Astrocyte (in vitro differentiated cells and primary cell): ENCODE measurements around the gene PCAT6. TPM values are rescaled to one million over a fixed set of nuclear protein-coding genes. Genes with fewer than 3 reads are reported as not detected.

ENCODE experiments used
- DNase-seq: peaks from one replicate; pipeline ENCODE4 v3.0.0-alpha.2; 2010; ENCODE audit warnings: low read depth
- FAIRE-seq: peaks from 2 replicates; lab custom pipeline; 2011; peaks lifted over from hg19 to GRCh38; lab: Jason Lieb, UNC
- H2AFZ ChIP-seq: 2 replicates; pipeline ENCODE4 v1.6.0; 2012; ENCODE audit warnings: low read depth, low read length, inconsistent platforms
- H3K27ac ChIP-seq: 2 replicates; pipeline ENCODE4 v1.5.1; 2011; ENCODE audit warnings: low read depth, low read length, inconsistent platforms
- H3K27me3 ChIP-seq: 2 replicates; pipeline ENCODE4 v1.6.0; 2011; ENCODE audit warnings: low read length, inconsistent platforms; ENCODE audit not compliant: insufficient read depth
- H3K36me3 ChIP-seq: 2 replicates; pipeline ENCODE4 v1.5.1; 2011; ENCODE audit warnings: low read length, inconsistent platforms; ENCODE audit not compliant: insufficient read depth
- H3K4me1 ChIP-seq: 2 replicates; pipeline ENCODE4 v1.5.1; 2011; ENCODE audit warnings: low read length, inconsistent platforms; ENCODE audit not compliant: insufficient read depth
- H3K4me2 ChIP-seq: 2 replicates; pipeline ENCODE4 v1.6.0; 2012; ENCODE audit warnings: low read length, inconsistent platforms
- H3K4me3 ChIP-seq: 2 replicates; pipeline ENCODE4 v1.5.1; 2011; ENCODE audit warnings: low read depth, mild to moderate bottlenecking, low read length, inconsistent platforms; ENCODE audit not compliant: insufficient read depth
- H3K79me2 ChIP-seq: 2 replicates; pipeline ENCODE4 v1.6.0; 2012; ENCODE audit warnings: mild to moderate bottlenecking, low read length, inconsistent platforms; ENCODE audit not compliant: insufficient read depth
- H3K9ac ChIP-seq: 2 replicates; pipeline ENCODE4 v1.6.0; 2012; ENCODE audit warnings: mild to moderate bottlenecking, low read length, inconsistent platforms
- H3K9me3 ChIP-seq: 2 replicates; pipeline ENCODE4 v1.5.1; 2012; ENCODE audit warnings: low read depth, mild to moderate bottlenecking, low read length, inconsistent platforms; ENCODE audit not compliant: insufficient read depth
- H4K20me1 ChIP-seq: 2 replicates; pipeline ENCODE4 v1.6.0; 2012; ENCODE audit warnings: low read length, inconsistent platforms; ENCODE audit not compliant: insufficient read depth
- H3K27ac Mint-ChIP-seq: one replicate; pipeline ENCODE4 v1.8.0; 2021; ENCODE audit warnings: mild to moderate bottlenecking, mixed read lengths; ENCODE audit not compliant: unreplicated experiment
- H3K27me3 Mint-ChIP-seq: one replicate; pipeline ENCODE4 v1.8.0; 2021; ENCODE audit warnings: low read depth, mixed read lengths; ENCODE audit not compliant: unreplicated experiment
- H3K36me3 Mint-ChIP-seq: one replicate; pipeline ENCODE4 v1.8.0; 2021; ENCODE audit warnings: low read depth, mixed read lengths; ENCODE audit not compliant: unreplicated experiment
- H3K4me1 Mint-ChIP-seq: one replicate; pipeline ENCODE4 v1.8.0; 2021; ENCODE audit warnings: low read depth, mixed read lengths; ENCODE audit not compliant: unreplicated experiment
- H3K4me3 Mint-ChIP-seq: one replicate; pipeline ENCODE4 v1.8.0; 2021; ENCODE audit warnings: mild to moderate bottlenecking, moderate library complexity, mixed read lengths; ENCODE audit not compliant: unreplicated experiment
- H3K9me3 Mint-ChIP-seq: one replicate; pipeline ENCODE4 v1.8.0; 2021; ENCODE audit warnings: mild to moderate bottlenecking, mixed read lengths; ENCODE audit not compliant: unreplicated experiment
- EZH2 ChIP-seq: IDR thresholded peaks from 2 replicates; pipeline ENCODE4 v1.6.1; 2012; ENCODE audit warnings: mild to moderate bottlenecking, low read length, inconsistent platforms; ENCODE audit not compliant: insufficient read depth
- total RNA-seq: library from RNA; stranded (reverse); gene quantifications from 2 replicates; pipeline ENCODE4 v1.2.1, GENCODE V29; 2021
- TF ChIP-seq, protein P1 (sequence below): IDR thresholded peaks from 2 replicates; pipeline ENCODE4 v1.5.1; 2011; ENCODE audit warnings: low read depth, mild to moderate bottlenecking, inconsistent platforms, low read length, moderate library complexity; ENCODE audit not compliant: insufficient read depth

PCAT6 gene
- total RNA-seq, 1 donor from 2014 or later, result 5.7 TPM

DNA sequence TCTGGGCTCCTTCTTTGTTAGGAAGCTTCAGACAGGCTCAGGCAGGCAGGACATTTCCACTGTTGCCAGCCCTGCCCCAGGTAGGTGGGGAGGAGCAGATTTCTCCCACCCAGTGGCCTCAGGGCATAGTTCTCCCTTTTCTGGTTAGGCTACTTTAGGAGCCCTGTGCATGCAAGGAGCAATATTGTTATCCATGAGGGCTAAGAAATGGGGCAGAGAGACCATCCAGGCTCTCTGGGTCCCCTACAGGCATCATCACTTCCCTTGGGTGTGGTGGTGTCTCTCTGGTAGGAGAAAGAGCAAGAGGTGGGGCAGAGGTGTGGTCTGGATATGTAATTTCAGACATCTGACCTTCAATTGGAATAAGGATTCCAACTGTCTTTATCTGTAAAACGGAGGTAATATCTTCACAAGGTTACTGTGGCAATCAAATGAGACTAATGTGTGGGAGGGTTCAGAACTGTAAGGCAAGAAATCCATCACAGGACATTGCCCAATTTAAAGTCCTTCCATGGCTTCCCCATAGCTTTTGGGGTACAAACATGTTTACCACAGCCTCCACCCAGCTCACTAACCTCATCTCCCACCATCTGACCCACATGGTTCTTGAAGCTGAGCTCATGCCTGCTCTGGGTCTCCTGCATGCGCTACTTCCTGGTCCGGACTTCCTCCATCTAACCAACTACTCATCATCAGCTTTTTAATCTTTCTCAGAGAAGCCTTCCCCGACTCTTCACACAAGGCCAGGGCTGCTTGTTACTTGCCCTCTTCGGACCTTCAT lies 26.1 kb downstream of the PCAT6 start:
- Histone ChIP-seq H3K4me3 (no peak overlapping the region), H3K4me1 (no peaks in the 10 kb centered on the region), H3K27ac (no peak overlapping the region), H3K9ac (no peak overlapping the region), H2AFZ (no peak overlapping the region), H3K9me3 (no peaks in the 10 kb centered on the region), H3K4me2 (no peak overlapping the region), H3K36me3 (no peaks in the 10 kb centered on the region), H3K27me3 (peaks cover 14% of the 10 kb centered on the region), H4K20me1 (no peaks in the 10 kb centered on the region), H3K79me2 (no peaks in the 10 kb centered on the region)
- Mint-ChIP-seq H3K36me3 (no peaks in the 10 kb centered on the region), H3K27ac (no peak overlapping the region), H3K27me3 (peaks cover 22% of the 10 kb centered on the region), H3K4me1 (peaks cover 2% of the 10 kb centered on the region), H3K9me3 (no peaks in the 10 kb centered on the region), H3K4me3 (no peak overlapping the region)
- TF ChIP-seq, protein P1, sequence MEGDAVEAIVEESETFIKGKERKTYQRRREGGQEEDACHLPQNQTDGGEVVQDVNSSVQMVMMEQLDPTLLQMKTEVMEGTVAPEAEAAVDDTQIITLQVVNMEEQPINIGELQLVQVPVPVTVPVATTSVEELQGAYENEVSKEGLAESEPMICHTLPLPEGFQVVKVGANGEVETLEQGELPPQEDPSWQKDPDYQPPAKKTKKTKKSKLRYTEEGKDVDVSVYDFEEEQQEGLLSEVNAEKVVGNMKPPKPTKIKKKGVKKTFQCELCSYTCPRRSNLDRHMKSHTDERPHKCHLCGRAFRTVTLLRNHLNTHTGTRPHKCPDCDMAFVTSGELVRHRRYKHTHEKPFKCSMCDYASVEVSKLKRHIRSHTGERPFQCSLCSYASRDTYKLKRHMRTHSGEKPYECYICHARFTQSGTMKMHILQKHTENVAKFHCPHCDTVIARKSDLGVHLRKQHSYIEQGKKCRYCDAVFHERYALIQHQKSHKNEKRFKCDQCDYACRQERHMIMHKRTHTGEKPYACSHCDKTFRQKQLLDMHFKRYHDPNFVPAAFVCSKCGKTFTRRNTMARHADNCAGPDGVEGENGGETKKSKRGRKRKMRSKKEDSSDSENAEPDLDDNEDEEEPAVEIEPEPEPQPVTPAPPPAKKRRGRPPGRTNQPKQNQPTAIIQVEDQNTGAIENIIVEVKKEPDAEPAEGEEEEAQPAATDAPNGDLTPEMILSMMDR, result no peak
- no peak for TF ChIP-seq EZH2
- FAIRE-seq, result no peak
- no peak for DNase-seq

DNA sequence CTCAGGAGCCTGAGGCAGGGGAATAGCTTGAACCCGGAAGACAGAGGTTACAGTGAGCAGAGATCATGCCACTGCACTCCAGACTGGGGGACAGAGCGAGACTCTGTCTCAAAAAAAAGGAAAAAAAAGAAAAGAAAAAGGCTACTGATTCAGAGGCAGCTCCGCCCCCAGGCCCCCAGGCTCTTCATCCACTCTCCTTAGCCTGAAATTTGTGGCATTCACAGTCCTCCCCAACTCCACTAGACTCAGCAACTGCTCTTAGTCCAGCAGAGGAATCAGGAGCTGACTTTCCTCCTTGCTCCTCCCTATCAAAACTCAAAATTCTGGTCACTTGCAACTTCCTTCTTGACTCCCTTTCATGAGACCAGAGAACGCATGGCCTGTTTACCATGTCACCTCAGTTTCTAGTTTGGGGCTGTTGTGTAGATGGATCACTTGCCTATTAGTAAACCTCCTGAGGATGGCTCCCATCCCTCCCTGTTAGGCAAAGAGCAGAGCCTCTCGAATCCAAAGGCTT lies 27.1 kb downstream of the PCAT6 start:
- Mint-ChIP-seq H3K4me1 (peaks cover 2% of the 10 kb centered on the region), H3K36me3 (no peaks in the 10 kb centered on the region), H3K4me3 (no peak overlapping the region), H3K27me3 (peaks cover 22% of the 10 kb centered on the region), H3K27ac (no peak overlapping the region), H3K9me3 (no peaks in the 10 kb centered on the region)
- Histone ChIP-seq H3K36me3 (no peaks in the 10 kb centered on the region), H3K79me2 (no peaks in the 10 kb centered on the region), H3K9ac (no peak overlapping the region), H3K27ac (no peak overlapping the region), H4K20me1 (no peaks in the 10 kb centered on the region), H2AFZ (no peak overlapping the region), H3K27me3 (peaks cover 14% of the 10 kb centered on the region), H3K4me1 (no peaks in the 10 kb centered on the region), H3K9me3 (no peaks in the 10 kb centered on the region), H3K4me3 (no peak overlapping the region), H3K4me2 (no peak overlapping the region)
- DNase-seq (no peak), FAIRE-seq (no peak)
- TF ChIP-seq EZH2, result no peak
- TF ChIP-seq, protein P1, result no peak

DNA sequence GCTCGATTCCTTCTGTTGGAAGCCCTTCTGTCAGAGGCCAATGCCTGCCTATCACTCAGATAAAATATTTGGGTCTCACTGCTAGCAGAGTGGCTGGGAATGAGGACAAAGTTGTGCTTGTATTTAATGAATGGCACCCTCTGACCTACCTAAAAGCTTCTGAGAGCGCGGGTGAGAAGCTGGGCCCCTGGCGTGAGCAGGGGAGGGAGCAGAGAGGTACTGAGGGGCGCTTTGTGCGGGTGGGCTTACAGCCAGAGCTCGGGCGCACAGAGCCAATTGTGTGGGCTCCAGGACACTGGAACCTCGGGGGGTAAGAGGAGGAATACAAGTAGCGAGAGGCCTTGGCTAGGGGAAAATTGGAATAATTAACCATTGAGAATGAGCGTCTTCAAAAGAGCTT lies 32.3 kb downstream of the PCAT6 start:
- Histone ChIP-seq H3K79me2 (no peaks in the 10 kb centered on the region), H3K9me3 (no peaks in the 10 kb centered on the region), H4K20me1 (no peaks in the 10 kb centered on the region), H3K36me3 (no peaks in the 10 kb centered on the region), H3K4me1 (no peaks in the 10 kb centered on the region), H3K27me3 (peaks cover 2% of the 10 kb centered on the region), H3K9ac (no peak overlapping the region), H3K27ac (no peak overlapping the region), H3K4me3 (no peak overlapping the region), H3K4me2 (no peak overlapping the region), H2AFZ (no peak overlapping the region)
- TF ChIP-seq, protein P1, result no peak
- Mint-ChIP-seq H3K27me3 (peaks cover 18% of the 10 kb centered on the region), H3K36me3 (no peaks in the 10 kb centered on the region), H3K27ac (no peak overlapping the region), H3K4me1 (peaks cover 10% of the 10 kb centered on the region), H3K4me3 (no peak overlapping the region), H3K9me3 (no peaks in the 10 kb centered on the region)
- DNase-seq (no peak), FAIRE-seq (no peak)
